ENCODE data around the gene DUSP7. TPM values are rescaled to one million over a fixed set of nuclear protein-coding genes. Genes with fewer than 3 reads are reported as not detected.

The DUSP7 gene
- total RNA-seq, 4 donors from 2014 or later: 2.2 to 8.2 (median 6.2) TPM

DNA sequence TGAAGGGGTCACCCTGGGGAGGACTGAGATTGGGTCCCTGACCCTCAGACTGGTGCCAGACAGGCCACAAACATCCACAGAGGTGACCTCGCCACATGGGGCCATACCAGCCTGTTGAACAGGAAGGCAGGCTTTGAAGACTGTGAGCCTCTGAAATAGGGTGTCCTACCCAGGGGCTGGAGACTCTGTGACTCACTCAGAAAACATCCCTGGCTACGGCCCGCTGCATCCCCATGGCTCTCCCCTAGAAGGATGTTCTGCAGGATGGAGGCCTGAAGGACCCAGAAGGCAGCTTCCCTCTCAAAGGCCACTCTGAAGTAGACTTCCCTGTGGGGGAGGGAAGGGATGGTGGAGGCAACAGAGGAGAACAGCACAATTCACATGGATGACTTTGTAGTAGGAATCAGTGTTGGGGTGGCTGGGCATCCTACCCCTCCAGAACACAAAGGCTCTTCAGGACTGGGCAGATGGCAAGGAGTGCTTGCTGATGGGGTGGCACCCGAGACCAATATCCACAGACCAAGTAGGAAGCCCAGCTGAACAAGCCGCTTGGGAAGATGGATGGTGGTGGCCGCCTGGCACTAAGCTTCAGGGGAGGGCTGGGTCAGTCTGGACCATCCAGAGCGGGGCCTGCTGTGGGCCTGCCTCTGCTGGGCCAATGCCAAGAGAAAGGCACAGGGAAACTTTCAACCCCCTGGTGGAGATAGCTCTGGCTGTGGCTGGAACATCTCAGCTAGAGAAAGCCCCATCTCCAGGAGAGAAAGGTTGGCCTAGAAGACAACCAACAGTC lies 37.6 kb upstream of the DUSP7 start:
- TF ChIP-seq, protein P1, sequence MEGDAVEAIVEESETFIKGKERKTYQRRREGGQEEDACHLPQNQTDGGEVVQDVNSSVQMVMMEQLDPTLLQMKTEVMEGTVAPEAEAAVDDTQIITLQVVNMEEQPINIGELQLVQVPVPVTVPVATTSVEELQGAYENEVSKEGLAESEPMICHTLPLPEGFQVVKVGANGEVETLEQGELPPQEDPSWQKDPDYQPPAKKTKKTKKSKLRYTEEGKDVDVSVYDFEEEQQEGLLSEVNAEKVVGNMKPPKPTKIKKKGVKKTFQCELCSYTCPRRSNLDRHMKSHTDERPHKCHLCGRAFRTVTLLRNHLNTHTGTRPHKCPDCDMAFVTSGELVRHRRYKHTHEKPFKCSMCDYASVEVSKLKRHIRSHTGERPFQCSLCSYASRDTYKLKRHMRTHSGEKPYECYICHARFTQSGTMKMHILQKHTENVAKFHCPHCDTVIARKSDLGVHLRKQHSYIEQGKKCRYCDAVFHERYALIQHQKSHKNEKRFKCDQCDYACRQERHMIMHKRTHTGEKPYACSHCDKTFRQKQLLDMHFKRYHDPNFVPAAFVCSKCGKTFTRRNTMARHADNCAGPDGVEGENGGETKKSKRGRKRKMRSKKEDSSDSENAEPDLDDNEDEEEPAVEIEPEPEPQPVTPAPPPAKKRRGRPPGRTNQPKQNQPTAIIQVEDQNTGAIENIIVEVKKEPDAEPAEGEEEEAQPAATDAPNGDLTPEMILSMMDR (IDR thresholded peaks at IDR 0.05): no peak
- TF ChIP-seq POLR2A (IDR thresholded peaks at IDR 0.05) (no peak), POLR2AphosphoS5 (IDR thresholded peaks at IDR 0.05) (no peak), EP300 (IDR thresholded peaks at IDR 0.05; ENCODE audit: low read depth) (no peak)
- Histone ChIP-seq H3K9me3 (no peaks in the 10 kb centered on the region), H3K27ac (no peak overlapping the region), H3K4me3 (no peak overlapping the region), H3K27me3 (no peaks in the 10 kb centered on the region), H3K36me3 (no peaks in the 10 kb centered on the region), H3K4me1 (peaks cover 0 to 5% (median 4%) of the 10 kb centered on the region in 4 donors)
- DNase-seq: no peak
- intact Hi-C loops (cut with DNase I; ENCODE audit: low total_unique reads) (no loop called here), in situ Hi-C loops (cut with MboI; ENCODE audit: low pct_ligation_motif_present in 1 of 4, low pct_unique_long_range_greater_than_20kb in 1 of 4, low sequenced_read_pairs in 3 of 4) (no loop called here)
- 96% methylated on average over 5 of the region's 7 CpGs; no CpG with 5 or more reads in 1 of the 2 donors for WGBS, 2 donors (ENCODE audit: low coverage in 1 of 2)

DNA sequence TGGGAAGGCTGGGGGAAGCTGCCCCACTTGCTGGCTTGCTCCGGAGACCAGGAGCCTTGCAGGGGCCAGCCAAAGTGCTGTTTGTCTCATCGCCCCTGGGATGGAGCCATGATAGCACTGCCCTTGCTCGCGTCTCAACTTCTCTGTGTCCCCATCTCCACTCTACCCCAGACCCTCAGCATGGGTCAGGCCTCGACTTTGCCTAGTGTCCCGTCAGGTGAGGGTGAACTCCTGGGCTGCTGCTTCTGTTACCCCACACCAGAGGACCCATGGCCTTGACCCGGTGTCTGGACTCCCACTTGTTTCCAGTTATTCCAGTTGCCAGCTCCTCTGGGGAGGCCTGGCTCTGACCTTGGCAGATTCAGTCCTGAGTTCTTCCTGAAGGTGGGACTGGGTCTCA lies 36.5 kb upstream of the DUSP7 start:
- TF ChIP-seq POLR2A (IDR thresholded peaks at IDR 0.05) (no peak), POLR2AphosphoS5 (IDR thresholded peaks at IDR 0.05) (no peak), EP300 (IDR thresholded peaks at IDR 0.05; ENCODE audit: low read depth) (no peak)
- TF ChIP-seq, protein P1 (IDR thresholded peaks at IDR 0.05): no peak
- WGBS, 2 donors (ENCODE audit: low coverage in 1 of 2): 91% methylated on average over 7 of the region's 7 CpGs; no CpG with 5 or more reads in 1 of the 2 donors
- DNase-seq: no peak
- no peak overlapping the region for H3K27ac ChIP-seq
- intact Hi-C loops (cut with DNase I; ENCODE audit: low total_unique reads): no loop called here
- H3K27me3 ChIP-seq: no peaks in the 10 kb centered on the region
- H3K4me3 ChIP-seq: no peak overlapping the region
- in situ Hi-C loops (cut with MboI; ENCODE audit: low pct_ligation_motif_present in 1 of 4, low pct_unique_long_range_greater_than_20kb in 1 of 4, low sequenced_read_pairs in 3 of 4): no loop called here
- H3K4me1 ChIP-seq: peaks cover 0 to 12% (median 4%) of the 10 kb centered on the region in 4 donors
- no peaks in the 10 kb centered on the region for H3K36me3 ChIP-seq
- no peaks in the 10 kb centered on the region for H3K9me3 ChIP-seq

DNA sequence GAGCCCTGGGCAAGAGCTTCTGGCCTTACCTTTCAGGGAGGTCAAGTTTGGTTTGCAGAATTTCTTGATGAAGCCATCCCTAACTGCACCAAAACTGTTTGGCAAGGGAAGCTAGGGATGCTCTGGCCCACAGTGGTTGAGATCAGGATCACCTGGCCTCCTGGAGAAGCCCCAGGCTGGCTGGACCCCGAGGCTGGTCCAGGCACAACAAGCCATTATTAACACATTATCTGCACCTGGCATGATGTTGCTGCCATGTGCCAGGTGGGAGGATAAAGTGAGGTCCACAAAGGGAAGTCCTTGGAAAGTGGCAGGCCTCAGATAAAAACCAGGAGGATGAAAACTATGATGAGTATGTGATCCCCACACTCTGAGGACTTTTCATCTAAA lies 35.9 kb upstream of the DUSP7 start:
- H3K36me3 ChIP-seq: no peaks in the 10 kb centered on the region
- in situ Hi-C loops (cut with MboI; ENCODE audit: low pct_ligation_motif_present in 1 of 4, low pct_unique_long_range_greater_than_20kb in 1 of 4, low sequenced_read_pairs in 3 of 4): no loop called here
- H3K9me3 ChIP-seq: no peaks in the 10 kb centered on the region
- DNase-seq: no peak
- no peak overlapping the region for H3K27ac ChIP-seq
- intact Hi-C loops (cut with DNase I; ENCODE audit: low total_unique reads): no loop called here
- no peaks in the 10 kb centered on the region for H3K27me3 ChIP-seq
- H3K4me1 ChIP-seq: peaks cover 0 to 12% (median 4%) of the 10 kb centered on the region in 4 donors
- 80% methylated on average over 1 of the region's 1 CpG; no CpG with 5 or more reads in 1 of the 2 donors for WGBS, 2 donors (ENCODE audit: low coverage in 1 of 2)
- no peak for TF ChIP-seq POLR2AphosphoS5 (IDR thresholded peaks at IDR 0.05)
- TF ChIP-seq, protein P1 (IDR thresholded peaks at IDR 0.05): no peak
- no peak for TF ChIP-seq EP300 (IDR thresholded peaks at IDR 0.05; ENCODE audit: low read depth)
- TF ChIP-seq POLR2A (IDR thresholded peaks at IDR 0.05): no peak
- no peak overlapping the region for H3K4me3 ChIP-seq

DNA sequence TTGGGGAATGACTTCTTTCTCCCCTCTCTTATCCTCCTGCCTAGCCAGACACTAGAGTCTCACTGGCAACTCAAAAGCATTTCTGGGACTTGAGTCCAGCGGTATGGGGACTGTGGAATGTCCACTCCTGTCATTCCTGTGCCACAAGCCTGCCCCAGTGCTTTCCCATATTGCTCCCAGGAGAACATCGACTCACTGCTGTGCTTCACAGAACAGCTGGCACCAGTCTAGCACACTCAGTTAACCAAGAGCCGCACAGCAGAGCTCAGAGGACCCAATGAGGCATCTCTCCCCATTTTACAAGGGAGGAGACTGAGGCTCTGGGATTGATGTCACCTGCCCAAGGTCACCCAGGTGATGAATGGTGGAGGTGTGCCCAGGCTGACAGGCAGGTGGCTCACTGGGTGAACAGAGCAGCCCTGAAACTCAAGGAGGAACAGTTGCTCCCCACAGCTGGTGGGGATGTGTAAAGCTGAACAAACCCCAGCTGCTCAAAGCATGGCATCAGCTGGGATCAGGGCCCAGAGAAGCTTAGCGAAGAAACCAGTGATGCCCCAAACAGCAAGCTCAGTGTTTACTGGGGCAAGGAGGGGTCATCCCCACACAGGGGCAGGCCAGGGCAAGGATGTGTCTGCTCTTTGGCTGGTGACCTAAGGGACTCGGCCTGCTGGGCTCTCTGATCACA lies 35.4 kb upstream of the DUSP7 start:
- no peaks in the 10 kb centered on the region for H3K36me3 ChIP-seq
- peaks cover 0 to 12% (median 4%) of the 10 kb centered on the region in 4 donors for H3K4me1 ChIP-seq
- DNase-seq: no peak
- H3K27ac ChIP-seq: no peak overlapping the region
- in situ Hi-C loops (cut with MboI; ENCODE audit: low pct_ligation_motif_present in 1 of 4, low pct_unique_long_range_greater_than_20kb in 1 of 4, low sequenced_read_pairs in 3 of 4) (no loop called here), intact Hi-C loops (cut with DNase I; ENCODE audit: low total_unique reads) (no loop called here)
- WGBS, 2 donors (ENCODE audit: low coverage in 1 of 2): 85% methylated on average over 4 of the region's 5 CpGs; no CpG with 5 or more reads in 1 of the 2 donors
- H3K9me3 ChIP-seq: no peaks in the 10 kb centered on the region
- no peaks in the 10 kb centered on the region for H3K27me3 ChIP-seq
- H3K4me3 ChIP-seq: no peak overlapping the region
- TF ChIP-seq POLR2AphosphoS5 (IDR thresholded peaks at IDR 0.05): no peak
- TF ChIP-seq, protein P1 (IDR thresholded peaks at IDR 0.05): no peak
- no peak for TF ChIP-seq POLR2A (IDR thresholded peaks at IDR 0.05)
- TF ChIP-seq EP300 (IDR thresholded peaks at IDR 0.05; ENCODE audit: low read depth): no peak

Measured in transverse colon (tissue), 4 donors.